Ishikawa (cell line): Measurements from ENCODE around the gene INPP4B.

Source experiments
- CEBPB ChIP-seq: IDR thresholded peaks from 2 replicates; pipeline ENCODE4 v1.6.1; 2012
- CREB1 ChIP-seq: IDR thresholded peaks from 2 replicates; pipeline ENCODE4 v1.6.1; 2012; ENCODE audit warnings: low read depth
- EGR1 ChIP-seq: IDR thresholded peaks from 2 replicates; pipeline ENCODE4 v1.6.1; 2012
- EP300 ChIP-seq: IDR thresholded peaks from 2 replicates; pipeline ENCODE4 v1.6.1; 2012; ENCODE audit warnings: borderline replicate concordance
- FOXM1 ChIP-seq: IDR thresholded peaks from 2 replicates; pipeline ENCODE4 v1.6.1; 2012; ENCODE audit warnings: low read depth, borderline replicate concordance
- MAX ChIP-seq: IDR thresholded peaks from 2 replicates; pipeline ENCODE4 v1.6.1; 2012
- NFIC ChIP-seq: IDR thresholded peaks from 2 replicates; pipeline ENCODE4 v1.6.1; 2012
- RAD21 ChIP-seq: IDR thresholded peaks from 2 replicates; pipeline ENCODE4 v1.6.1; 2012; ENCODE audit warnings: low read depth
- REST ChIP-seq: IDR thresholded peaks from 2 replicates; pipeline ENCODE4 v1.6.1; 2012; ENCODE audit warnings: low read depth, mild to moderate bottlenecking
- TAF1 ChIP-seq: IDR thresholded peaks from 2 replicates; pipeline ENCODE4 v1.6.1; 2012; ENCODE audit warnings: low read depth, mild to moderate bottlenecking
- TCF12 ChIP-seq: IDR thresholded peaks from 2 replicates; pipeline ENCODE4 v1.6.1; 2012; ENCODE audit warnings: low read depth
- TEAD4 ChIP-seq: IDR thresholded peaks from 2 replicates; pipeline ENCODE4 v1.6.1; 2012
- ZBTB7A ChIP-seq: IDR thresholded peaks from 2 replicates; pipeline ENCODE4 v1.6.1; 2012; ENCODE audit warnings: low read depth

- no peak for TF ChIP-seq EP300
- TF ChIP-seq CEBPB = no peak
- TF ChIP-seq RAD21 = no peak
- no peak for TF ChIP-seq REST
- TF ChIP-seq NFIC = no peak
- TF ChIP-seq CREB1 = no peak
- TF ChIP-seq TCF12 = no peak
- no peak for TF ChIP-seq ZBTB7A
- TF ChIP-seq FOXM1 = no peak
- no peak for TF ChIP-seq TAF1
- no peak for TF ChIP-seq TEAD4
- TF ChIP-seq EGR1 = no peak
- TF ChIP-seq MAX = no peak
These were observed 393.8 kb downstream of the INPP4B start for GRCh38 chr4:142452161-142452855.
